GM19324 (cell line): ENCODE data around the gene DNAJC8.
A peak's percentile ranks its signal among the peaks of the same experiment; 100 is the strongest.

ENCODE experiments used
- ATAC-seq: cut with Tn5 transposase; IDR thresholded peaks from one replicate; pipeline ENCODE4 v1.9.1; 2021; ENCODE audit warnings: mild to moderate bottlenecking, moderate library complexity; ENCODE audit not compliant: unreplicated experiment, low FRiP score

The DNAJC8 gene, protein sequence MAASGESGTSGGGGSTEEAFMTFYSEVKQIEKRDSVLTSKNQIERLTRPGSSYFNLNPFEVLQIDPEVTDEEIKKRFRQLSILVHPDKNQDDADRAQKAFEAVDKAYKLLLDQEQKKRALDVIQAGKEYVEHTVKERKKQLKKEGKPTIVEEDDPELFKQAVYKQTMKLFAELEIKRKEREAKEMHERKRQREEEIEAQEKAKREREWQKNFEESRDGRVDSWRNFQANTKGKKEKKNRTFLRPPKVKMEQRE

DNA sequence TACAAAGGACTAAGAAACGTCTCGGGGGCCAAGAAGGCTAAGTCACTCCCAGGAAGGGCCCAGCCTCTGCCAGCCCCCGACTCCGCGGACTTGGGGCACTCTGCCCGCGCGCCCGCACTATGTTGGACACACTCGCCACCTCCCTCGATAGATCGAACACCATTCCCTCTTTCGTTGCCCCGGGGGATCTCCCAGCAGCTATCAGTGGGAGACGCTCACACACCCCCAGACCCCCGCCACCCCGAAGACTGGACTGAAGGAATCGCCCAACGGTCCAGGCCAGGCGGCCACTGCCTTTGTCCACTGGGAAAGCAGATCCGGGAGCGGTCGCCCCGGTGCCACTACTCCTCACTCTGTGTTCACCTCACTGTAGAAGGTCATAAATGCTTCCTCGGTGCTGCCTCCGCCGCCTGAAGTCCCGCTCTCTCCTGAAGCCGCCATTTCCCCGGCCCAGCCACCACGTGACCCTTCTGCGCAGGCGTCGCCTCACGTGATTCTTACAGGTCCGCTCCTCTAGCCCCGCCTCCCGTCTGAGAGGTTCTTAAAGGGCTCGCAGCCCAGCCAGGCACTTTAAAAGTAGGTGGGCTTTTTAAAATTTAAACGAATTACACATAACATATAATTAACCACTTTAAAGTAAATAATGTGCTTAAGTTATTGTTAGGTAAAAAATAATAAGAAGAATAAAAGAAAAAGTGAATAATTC is at the start of gene DNAJC8:
TSS of gene DNAJC8 (minus strand) at position 472 of the 706 bp plus-strand sequence. CDS start at position 441, 31 bp downstream.
- ATAC-seq, result peak; percentile 62

DNA sequence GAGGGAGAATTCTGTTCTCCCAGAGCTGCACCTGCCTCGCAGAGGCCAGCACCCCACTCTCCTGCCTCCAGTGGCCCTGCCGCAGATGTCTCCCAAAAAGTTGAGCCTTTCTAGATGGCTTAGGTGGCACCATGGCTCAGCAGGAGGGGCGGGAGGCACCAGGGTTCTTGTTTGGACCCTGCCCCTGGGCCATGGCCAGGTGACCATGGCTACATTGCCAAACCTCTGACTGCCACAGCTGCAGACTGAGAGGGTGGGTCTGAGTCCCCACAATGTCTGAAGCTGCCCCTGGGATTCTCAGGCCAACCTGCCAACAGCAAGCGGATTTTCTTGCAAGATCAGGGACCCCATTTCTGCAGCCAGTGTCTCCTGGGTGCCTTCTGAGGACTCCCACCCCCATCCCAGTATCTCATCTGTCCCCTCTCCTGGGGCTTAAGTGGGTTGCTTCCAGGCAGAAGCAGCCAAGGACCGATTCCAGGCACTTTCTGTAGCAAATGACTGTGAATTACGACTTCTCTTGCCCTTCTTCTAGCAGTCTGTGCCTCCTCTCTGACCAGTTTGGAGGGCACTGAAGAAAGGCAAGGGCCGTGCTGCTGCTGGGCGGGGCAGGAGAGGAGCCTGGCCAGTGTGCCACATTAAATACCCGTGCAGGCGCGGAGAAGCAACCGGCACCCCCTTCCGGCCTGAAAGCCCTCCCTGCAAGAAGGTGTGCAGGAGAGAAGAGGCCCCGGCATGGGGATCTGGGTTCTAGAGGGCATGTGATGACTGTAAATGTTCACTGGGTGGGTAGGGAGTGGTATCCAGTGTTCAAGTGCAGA is 49.0 kb upstream of the DNAJC8 start:
- no peak for ATAC-seq

DNA sequence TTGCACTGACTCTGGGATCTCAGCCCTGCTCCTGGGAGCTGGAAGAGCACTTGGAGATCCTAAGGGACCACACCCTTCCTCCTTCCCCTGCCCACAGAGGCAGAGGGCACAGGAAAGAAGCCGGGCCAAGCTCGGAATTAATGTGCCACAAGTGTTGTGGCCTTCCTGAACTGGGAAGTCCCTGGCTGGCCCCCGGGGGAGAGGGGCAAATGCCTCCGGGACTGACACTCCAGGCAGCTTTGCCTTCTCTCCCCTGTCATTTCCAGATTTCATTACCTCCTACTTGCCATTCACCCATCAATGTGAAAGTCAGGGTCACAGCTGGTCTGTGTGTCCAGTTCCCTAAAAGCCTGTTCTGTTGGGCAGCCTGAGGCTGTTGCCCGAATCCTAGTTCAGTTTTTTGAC is 48.1 kb upstream of the DNAJC8 start:
- ATAC-seq, result no peak

DNA sequence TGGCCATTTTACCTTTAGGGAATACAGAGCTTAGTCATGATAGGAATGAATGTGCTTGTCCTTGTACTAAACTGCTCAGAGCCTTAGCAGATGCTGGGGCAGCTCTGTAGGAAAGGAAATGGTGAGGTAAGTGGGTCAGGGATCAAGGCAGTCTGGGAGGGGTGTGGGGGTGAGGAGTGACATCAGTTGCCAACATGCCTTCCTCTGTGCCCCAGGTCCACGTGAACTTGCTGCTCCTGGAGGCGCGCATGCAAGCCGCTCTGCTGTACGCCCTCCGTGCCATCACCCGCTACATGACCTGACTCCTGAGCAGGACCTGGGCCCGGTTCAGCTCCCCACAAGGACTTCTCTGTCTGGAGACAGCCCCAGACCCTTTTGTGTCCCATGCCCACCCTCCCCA is 47.7 kb upstream of the DNAJC8 start:
- ATAC-seq, result no peak

DNA sequence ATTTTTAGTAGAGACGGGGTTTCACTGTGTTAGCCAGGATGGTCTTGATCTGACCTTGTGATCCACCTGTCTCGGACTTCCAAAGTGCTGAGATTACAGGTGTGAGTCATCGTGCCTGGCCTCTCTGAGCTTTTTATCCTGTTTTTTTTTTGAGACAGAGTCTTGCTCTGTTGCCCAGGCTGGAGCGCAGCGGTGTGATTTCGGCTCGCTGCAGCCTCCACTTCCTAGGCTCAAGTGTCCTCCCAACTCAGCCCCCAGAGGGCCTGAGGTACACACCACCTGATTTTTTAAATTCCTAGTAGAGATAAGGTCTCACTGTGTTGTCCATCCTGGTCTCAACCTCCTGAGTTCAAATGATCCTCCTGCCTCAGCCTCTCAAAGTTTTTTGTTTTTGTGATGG is 46.9 kb upstream of the DNAJC8 start:
- no peak for ATAC-seq

DNA sequence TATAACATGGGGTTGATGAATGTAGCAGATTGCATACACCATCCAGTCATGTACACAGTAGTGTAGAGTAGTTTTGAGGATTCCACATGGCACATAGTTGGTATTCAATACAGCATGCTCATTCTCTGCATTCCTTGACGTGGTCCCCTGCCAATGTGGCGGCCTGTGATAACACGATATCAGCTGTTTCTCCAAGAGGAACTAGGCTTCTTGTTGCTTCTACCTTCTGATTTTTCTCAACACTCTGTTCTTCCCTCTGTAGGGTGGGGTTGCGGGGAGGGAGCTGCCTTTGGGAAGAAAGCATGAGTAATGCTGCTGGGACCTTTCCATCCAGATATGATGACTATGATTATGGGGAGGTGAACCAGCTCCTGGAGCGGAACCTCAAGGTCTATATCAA is 45.9 kb upstream of the DNAJC8 start:
- no peak for ATAC-seq

DNA sequence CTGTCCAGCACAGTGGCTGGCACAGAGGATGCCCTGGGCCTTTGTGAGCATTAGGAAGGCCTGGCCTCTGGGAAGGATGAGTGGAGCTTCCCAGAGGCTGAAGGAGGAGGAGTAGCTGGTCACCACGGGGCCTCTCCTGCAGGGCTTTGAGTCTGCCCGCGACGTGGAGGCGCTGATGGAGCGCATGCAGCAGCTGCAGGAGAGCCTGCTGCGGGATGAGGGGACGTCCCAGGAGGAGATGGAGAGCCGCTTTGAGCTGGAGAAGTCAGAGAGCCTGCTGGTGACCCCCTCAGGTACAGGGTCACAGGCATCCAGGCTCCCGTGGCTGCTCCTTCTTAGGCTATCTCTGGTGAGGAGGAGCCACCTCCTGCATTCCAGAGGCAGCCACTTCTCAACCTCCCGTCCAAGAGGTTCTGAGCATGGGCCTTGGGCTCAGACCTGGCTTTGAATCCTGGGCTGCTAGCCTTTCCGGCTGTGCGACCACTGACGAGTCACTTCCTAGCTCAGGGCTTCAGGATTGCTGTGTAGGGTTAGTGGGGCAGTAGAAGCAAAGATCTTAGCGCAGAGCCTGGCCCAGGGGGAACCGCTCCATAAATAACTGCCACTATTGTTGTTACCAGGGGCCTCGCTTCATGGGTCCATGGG is 40.5 kb upstream of the DNAJC8 start:
- no peak for ATAC-seq

DNA sequence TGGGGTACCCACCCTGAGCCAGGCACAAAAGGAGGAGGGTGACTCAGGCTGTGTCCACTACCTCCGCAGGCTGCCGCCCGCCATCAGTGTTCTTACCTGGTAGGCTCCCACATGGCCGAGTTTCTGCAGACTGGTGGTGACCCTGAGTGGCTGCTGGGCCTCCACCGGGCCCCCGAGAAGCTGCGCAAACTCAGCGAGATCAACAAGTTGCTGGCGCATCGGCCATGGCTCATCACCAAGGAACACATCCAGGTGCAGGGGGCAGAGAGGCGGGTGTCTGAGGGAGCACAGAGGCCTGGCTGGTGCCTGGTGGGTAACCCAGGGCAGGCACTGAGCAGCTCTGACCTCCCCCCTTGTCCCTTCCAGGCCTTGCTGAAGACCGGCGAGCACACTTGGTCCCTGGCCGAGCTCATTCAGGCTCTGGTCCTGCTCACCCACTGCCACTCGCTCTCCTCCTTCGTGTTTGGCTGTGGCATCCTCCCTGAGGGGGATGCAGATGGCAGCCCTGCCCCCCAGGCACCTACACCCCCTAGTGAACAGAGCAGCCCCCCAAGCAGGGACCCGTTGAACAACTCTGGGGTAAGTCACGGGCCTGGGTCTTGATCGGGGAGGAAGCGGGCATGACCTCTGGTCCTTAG is 39.5 kb upstream of the DNAJC8 start:
- no peak for ATAC-seq

DNA sequence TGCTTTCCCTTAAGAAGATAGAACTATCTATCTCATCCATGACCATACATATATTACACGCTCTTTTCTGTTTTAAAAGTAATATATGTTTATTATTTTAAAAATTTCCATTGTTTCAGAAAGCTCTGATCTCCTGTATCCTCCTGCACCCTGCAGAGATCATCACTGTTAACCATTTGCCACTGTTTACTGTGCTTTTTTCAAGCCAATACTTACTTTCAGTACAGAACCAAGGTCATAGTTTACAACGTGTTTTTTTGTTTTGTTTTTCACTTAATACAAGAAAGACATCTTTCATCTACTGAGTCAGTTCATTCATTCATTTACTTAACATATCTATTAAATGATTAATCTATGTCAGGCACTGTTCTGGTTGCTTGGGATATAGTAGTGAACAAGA is 36.7 kb upstream of the DNAJC8 start:
- no peak for ATAC-seq

DNA sequence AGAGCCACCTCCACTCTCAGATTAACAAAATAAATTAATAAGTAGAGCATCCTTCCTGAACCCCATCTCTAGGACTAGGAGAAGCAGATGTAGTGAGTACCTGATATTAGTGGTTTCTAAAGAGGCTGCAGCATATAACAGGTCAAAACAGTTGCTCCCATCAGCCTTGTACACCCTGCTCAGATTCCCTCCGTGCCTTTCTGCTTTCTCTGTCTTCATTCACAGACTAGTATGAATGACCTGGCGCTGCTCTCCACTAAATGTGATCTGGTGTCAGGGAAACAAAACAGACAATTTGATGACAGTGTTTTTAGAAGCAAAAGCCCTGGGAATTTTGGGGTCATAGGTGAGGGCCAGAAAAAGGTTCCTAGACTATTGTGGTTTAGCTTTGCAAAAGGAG is 34.8 kb upstream of the DNAJC8 start:
- no peak for ATAC-seq

DNA sequence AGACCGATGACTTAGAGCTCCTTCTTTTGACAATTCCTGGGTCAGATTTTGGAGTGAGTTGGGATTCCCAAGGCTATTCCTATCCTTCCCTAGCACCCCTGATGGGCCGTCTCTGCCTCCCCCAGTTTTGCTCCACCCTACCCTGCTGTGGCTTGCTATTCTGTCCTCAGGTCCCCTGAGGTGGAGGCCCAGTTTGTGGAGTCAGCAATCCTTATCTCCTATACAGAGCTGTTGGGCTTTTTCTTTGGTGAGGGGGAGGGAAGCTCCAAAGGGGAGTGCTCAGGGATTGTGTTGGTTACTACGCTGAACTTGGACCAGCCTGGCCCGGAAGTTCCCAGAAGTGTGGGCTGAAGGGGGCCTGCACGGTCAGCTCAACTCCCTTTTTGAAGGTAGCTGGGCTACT is 34.1 kb upstream of the DNAJC8 start:
- no peak for ATAC-seq

DNA sequence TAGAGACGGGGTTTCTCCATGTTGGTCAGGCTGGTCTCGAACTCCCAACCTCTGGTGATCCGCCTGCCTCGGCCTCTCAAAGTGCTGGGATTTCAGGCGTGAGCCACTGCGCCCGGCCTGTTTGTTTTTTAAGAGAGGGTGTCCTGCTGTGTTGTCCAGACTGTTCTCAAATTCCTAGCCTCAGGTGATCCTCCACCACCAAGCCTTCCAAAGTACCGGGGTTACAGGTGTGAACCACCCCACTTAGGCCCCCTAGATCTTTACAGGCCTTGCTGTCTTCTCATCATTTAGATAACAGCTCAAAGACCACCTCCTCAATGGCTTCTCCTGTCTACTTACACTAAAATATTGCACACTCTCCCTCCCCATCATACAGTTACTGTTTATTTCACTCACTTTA is 32.7 kb upstream of the DNAJC8 start:
- ATAC-seq, result no peak

DNA sequence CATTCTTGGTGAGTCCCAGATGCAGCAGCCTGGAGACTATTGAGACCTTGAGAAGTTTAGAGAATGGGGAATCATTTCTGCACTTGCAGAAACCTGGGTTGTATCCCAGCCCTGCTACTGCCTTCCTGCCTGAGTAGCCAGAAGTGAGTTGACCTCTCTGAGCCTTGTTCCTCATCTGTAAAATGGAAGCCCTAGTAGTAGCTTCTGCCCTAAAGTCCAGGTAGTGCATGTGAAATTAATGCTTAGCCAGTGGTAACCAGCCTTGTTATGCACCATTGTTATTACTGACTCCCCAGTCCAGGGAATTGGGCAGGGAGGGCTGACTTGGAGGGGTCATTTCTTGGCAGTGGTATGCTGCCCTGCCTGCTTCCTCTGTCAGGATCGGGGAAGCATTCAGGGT is 32.1 kb upstream of the DNAJC8 start:
- no peak for ATAC-seq

DNA sequence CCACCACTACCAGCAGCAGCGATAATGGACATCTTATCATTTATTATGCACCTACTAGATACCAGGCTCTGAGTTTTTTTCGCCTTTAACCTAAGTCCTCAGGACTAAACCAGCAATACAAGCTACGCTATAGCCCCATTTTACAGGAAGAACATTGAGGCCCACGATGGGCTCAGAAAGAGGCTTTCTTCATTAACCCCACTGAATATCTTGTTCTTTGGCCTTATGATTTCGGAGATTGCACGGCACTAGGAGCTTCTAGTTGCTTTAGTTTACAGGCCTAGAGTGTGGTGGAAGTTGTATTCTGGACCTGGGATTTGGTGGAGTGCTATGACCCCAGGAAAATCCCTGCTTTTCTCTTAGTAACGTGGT is 28.0 kb upstream of the DNAJC8 start:
- no peak for ATAC-seq

DNA sequence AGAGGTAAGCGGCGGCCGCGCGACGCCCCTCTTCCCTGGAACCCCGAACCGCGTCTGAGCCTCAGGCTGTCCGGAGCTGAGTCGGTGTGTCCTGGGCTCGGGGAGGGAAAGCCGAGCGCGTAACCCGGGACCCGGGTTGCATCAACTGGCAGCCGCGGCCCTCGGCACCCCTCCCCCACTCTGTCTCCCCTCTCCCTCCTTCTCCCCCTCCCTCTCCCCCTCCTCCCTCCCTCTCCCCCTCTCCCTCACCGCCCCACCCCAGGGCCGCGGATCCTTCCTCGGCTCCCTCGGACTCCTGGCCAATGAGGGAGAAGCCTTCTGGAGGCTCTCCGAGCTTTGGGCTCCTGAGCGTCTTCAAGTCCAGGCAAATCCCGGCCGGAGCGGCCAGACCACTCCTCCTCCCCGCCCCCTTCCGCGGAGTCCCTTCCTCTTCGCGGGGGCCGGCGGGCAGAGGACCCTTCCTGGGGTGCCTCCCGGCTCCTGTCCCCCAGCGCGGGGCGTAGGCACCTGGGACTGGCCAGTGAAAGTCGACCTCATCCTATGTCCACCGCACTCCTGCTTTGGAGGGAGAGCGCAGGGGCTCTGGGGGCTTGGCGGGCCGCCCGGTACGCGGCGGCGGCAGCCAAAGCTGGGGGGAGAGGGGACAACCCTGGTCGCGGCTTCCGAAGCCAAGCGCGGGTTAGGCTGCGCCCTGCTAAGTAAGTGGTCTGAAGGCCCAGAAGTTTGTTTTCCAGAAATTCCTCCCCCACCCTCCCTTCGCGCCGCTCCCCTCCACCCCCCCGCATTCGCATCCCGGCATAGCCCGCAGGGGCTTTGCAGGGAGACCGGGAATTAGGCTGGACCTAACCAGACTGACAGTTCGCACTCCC is 27.3 kb upstream of the DNAJC8 start:
- ATAC-seq, result peak; percentile 9

DNA sequence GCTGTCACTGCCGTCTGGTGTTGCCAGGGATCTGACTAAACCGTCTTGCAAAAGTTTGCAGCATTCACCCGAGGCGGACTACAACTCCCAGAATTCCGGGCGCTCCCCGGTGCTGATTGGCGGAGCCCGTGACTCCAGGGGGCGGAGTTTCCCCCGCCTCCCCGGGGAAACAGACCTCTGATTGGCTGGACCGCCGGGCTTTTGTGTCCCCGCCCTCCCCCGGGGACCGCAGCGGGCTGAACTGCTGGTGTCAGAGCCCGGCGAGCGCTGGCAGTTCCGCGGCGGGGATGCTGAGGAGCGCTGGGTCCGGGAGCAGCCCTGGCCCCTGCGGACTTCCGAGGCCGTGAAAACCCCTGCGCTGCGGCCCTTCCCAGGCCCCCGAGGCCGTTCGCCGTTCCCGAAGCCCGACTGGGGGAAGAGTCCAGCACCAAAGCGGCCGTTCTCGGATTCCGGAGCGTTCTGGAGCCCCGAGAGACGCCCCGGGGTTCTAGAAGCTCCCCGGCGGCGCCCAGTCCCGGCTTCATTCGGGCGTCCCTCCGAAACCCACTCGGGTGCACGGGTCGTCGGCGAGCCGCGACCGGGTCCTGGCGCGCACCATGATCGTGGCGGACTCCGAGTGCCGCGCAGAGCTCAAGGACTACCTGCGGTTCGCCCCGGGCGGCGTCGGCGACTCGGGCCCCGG is 26.6 kb upstream of the DNAJC8 start, which contains the start of gene SESN2:
TSS of gene SESN2 (plus strand) at position 267 of the 682 bp plus-strand sequence. CDS start at position 597, 330 bp downstream.
- ATAC-seq, result peak; percentile 95

DNA sequence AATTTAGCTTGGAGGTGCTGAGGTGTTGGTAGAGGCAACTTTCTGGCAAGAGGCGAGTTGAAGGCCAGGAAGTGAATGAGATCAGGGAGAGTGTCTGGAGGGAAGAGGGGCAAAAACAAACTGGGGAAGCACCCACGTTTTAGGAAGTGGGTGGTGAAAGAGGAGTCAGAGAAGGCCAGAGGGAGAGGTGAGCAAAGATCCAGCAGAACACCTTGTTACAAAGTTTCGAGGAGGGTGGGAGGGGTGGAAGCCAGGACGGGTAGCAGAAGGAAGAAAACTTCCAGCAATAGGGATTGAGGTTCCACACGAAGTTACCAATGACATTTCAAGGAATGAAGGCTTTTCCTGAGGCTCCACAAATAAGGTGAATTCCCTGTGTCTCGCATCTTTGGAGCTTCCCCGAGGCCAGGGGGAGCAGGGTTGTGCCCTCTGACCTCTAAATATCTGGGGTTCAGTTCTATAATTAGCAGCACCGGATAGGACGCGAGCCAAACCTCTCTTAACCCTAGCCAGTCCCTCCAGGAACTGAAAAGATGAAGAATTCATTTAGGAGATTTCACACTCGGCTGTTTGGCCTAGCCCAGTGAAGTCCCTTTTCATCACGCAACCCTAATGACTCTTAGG is 25.9 kb upstream of the DNAJC8 start:
- ATAC-seq, result no peak

DNA sequence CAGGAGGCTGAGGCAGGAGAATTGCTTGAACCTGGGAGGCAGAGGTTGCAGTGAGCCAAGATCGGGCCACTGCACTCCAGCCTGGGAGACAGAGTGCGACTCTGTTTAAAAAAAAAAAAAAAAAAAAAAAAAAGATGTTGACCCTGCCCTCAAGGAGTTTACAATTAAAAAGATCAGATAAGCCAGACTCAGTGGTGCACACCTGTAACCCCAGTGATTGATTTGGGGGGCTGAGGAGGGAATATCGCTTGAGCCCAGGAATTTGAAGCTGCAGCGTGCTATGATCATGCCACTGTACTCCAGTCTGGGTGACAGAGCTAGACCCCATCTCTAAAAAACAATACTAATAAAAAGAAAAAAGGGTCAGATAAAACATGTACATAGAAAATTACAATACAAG is 24.9 kb upstream of the DNAJC8 start:
- ATAC-seq, result no peak
